Tibial nerve (tissue), 4 donors: ENCODE data around the gene JPH4. TPM values are rescaled to one million over a fixed set of nuclear protein-coding genes. Genes with fewer than 3 reads are reported as not detected.
A peak's percentile ranks its signal among the peaks of the same experiment; 100 is the strongest.

Source experiments
- DNase-seq, 2 donors: peaks; one replicate each; pipeline ENCODE4 v3.0.0-alpha.2; 2019; ENCODE audit warnings: low spot score in 2 of 2
- H3K27ac ChIP-seq, 4 donors: fragments of 200-600 bp; sonication (generic) in 3 of 4; one replicate each; pipeline ENCODE4 v1.5.1; 2017 to 2019; ENCODE audit warnings: mild to moderate bottlenecking in 1 of 4
- H3K27me3 ChIP-seq, 2 donors: fragments of 200-600 bp; sonication (generic) in 1 of 2; one replicate each; pipeline versions ENCODE4 v1.5.1 to v1.6.0; 2017 to 2019
- H3K36me3 ChIP-seq, 3 donors: fragments of 200-600 bp; sonication (generic); one replicate each; pipeline ENCODE4 v1.5.1; 2018 to 2019
- H3K4me1 ChIP-seq, 4 donors: fragments of 200-600 bp; sonication (generic) in 3 of 4; one replicate each; pipeline ENCODE4 v1.5.1; 2017 to 2019
- H3K4me3 ChIP-seq, 4 donors: fragments of 200-600 bp; sonication (generic) in 3 of 4; one replicate each; pipeline ENCODE4 v1.5.1; 2017 to 2019; ENCODE audit warnings: mild to moderate bottlenecking in 1 of 4, moderate library complexity in 1 of 4
- H3K9me3 ChIP-seq, 4 donors: fragments of 200-600 bp; sonication (generic) in 3 of 4; one replicate each; pipeline ENCODE4 v1.5.1; 2017 to 2019
- EP300 ChIP-seq, 2 donors: sonication (generic); formaldehyde crosslinking; IDR thresholded peaks; one replicate each; pipeline ENCODE4 v1.6.1; 2017; ENCODE audit warnings: antibody characterized with exemption in 2 of 2, mild to moderate bottlenecking in 1 of 2
- POLR2A ChIP-seq, 2 donors: fragments of 450-650 bp; IDR thresholded peaks; one replicate each; pipeline ENCODE4 v1.6.1; 2017; ENCODE audit warnings: antibody characterized with exemption in 2 of 2, mild to moderate bottlenecking in 2 of 2, moderate library complexity in 2 of 2
- WGBS, 2 donors: methylation state at CpG; one replicate each; pipeline ENCODE4 v1.1.5; 2018; 5-methylcytosine and 5-hydroxymethylcytosine counted together
- total RNA-seq, 4 donors: library from RNA; depleted of rRNA; stranded (reverse); fragments of >200 nt; gene quantifications; one replicate each; pipeline ENCODE4 v1.1.0, GENCODE V29; 2016
- TF ChIP-seq, protein P1 (sequence below), 5 experiments: fragments of 200-600 bp in 3 of 5; fragments of 450-650 bp in 2 of 5; sonication (generic) in 3 of 5; IDR thresholded peaks; one replicate each; pipeline ENCODE4 v1.5.1; 2016 to 2019; ENCODE audit warnings: antibody characterized with exemption in 5 of 5, mild to moderate bottlenecking in 3 of 5, moderate library complexity in 2 of 5

The JPH4 gene
- total RNA-seq, 4 donors from 2014 or later, result 1.2 to 2.9 (median 2.2) TPM

DNA sequence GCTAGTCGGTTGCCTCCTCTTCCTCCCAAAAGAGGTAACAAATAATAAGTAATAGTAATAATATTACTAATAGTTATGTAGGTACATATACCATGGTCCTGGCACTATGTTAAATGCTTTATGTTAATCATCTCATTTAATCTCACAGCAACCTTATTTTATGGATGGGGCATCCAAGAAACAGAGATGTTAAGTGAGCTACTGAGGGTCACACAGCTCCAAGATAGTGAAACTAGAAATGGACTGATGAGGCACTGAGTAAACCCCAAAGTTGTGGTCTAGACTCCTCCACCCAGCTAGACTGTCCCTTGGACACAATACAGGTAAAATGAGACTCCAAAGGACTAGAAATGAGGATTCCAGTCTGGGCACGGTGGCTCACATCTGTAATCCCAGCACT, 42.1 kb downstream of the JPH4 start:
- no peaks in the 10 kb centered on the region for H3K9me3 ChIP-seq
- no peak overlapping the region for H3K27ac ChIP-seq
- TF ChIP-seq, protein P1, sequence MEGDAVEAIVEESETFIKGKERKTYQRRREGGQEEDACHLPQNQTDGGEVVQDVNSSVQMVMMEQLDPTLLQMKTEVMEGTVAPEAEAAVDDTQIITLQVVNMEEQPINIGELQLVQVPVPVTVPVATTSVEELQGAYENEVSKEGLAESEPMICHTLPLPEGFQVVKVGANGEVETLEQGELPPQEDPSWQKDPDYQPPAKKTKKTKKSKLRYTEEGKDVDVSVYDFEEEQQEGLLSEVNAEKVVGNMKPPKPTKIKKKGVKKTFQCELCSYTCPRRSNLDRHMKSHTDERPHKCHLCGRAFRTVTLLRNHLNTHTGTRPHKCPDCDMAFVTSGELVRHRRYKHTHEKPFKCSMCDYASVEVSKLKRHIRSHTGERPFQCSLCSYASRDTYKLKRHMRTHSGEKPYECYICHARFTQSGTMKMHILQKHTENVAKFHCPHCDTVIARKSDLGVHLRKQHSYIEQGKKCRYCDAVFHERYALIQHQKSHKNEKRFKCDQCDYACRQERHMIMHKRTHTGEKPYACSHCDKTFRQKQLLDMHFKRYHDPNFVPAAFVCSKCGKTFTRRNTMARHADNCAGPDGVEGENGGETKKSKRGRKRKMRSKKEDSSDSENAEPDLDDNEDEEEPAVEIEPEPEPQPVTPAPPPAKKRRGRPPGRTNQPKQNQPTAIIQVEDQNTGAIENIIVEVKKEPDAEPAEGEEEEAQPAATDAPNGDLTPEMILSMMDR (IDR thresholded peaks at IDR 0.05), result no peak
- TF ChIP-seq EP300 (IDR thresholded peaks at IDR 0.05) (no peak), POLR2A (IDR thresholded peaks at IDR 0.05) (no peak)
- peaks cover 0 to 22% (median 0%) of the 10 kb centered on the region in 3 donors for H3K36me3 ChIP-seq
- DNase-seq, result no peak
- no peaks in the 10 kb centered on the region for H3K27me3 ChIP-seq
- H3K4me1 ChIP-seq, result peaks cover 0 to 15% (median 4%) of the 10 kb centered on the region in 4 donors
- H3K4me3 ChIP-seq, result no peak overlapping the region
- WGBS, 2 donors, result 91 to 94% methylated on average over 2 of the region's 2 CpGs

DNA sequence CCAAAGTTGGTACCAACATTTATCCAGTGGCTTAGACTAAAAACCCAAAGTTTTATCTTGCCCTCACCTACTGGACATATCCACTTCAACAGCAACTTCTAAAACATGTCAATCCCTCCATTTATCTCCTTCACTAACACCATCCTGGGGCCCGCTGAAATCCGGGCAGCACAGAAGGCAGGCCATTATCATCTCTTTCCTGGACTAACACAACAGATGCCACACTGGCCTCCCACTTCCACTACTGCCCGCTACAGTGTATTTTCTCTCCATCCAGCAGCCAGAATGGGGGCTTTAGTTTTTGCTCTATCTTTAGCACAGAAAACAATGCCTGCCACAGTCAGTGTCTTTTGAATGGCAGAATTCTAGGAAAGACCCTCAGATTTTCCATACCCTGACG, 42.6 kb downstream of the JPH4 start:
- peaks cover 0 to 21% (median 4%) of the 10 kb centered on the region in 4 donors for H3K4me1 ChIP-seq
- no peaks in the 10 kb centered on the region for H3K9me3 ChIP-seq
- H3K27me3 ChIP-seq, result no peaks in the 10 kb centered on the region
- TF ChIP-seq, protein P1 (IDR thresholded peaks at IDR 0.05), result no peak
- TF ChIP-seq EP300 (IDR thresholded peaks at IDR 0.05), result no peak
- no peak for TF ChIP-seq POLR2A (IDR thresholded peaks at IDR 0.05)
- no peak for DNase-seq
- no peak overlapping the region for H3K27ac ChIP-seq
- H3K36me3 ChIP-seq, result peaks cover 0 to 22% (median 0%) of the 10 kb centered on the region in 3 donors
- no peak overlapping the region for H3K4me3 ChIP-seq
- WGBS, 2 donors, result 69 to 74% methylated on average over 4 of the region's 4 CpGs

DNA sequence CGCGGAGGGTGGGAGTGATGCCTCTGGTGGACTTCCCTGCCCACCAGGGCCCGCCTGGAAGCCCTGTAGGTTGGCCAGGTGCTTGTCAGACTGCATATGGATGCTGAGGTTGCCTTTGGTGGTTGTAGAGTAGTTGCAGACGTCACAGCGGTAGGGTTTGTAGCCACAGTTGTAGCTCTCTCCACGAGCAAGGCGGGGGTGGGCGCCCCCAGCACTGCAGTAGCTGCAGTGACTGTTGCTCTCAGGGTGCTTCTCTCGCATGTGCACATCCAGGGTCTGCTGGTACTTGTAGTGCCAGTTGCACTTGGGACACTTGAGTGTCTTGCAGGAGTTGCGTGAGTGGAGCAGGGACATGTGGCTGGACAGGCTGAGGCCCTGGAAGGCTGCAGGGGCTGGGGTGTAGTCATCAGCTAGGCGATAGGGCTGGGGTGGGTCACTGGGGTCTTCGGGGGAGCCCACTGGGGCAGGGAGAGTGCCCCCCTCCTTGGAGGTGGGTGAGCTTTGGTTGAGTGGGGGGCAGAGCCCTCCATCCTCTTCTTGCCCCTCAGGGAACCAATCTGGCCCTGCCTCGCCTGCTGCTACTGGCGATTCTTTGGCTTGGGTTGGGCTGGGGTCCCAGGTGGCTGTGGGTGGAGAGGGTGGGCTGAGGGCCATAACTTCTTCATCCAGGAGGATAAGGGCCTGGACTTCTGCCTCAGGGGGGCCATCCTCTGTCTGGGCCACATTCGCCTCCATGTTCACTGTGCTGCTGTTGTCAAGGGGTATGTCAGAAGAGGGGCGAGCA, 44.7 kb downstream of the JPH4 start:
- Histone ChIP-seq H3K36me3 (peaks cover 0 to 22% (median 0%) of the 10 kb centered on the region in 3 donors), H3K9me3 (no peaks in the 10 kb centered on the region), H3K27ac (no peak overlapping the region), H3K4me3 (no peak overlapping the region), H3K27me3 (no peaks in the 10 kb centered on the region), H3K4me1 (peaks cover 0 to 31% (median 6%) of the 10 kb centered on the region in 4 donors)
- WGBS, 2 donors, result 89 to 98% methylated on average over 8 to 10 of the region's 16 CpGs
- no peak for DNase-seq
- TF ChIP-seq POLR2A (IDR thresholded peaks at IDR 0.05), result no peak
- TF ChIP-seq, protein P1 (IDR thresholded peaks at IDR 0.05), result no peak
- TF ChIP-seq EP300 (IDR thresholded peaks at IDR 0.05), result no peak

DNA sequence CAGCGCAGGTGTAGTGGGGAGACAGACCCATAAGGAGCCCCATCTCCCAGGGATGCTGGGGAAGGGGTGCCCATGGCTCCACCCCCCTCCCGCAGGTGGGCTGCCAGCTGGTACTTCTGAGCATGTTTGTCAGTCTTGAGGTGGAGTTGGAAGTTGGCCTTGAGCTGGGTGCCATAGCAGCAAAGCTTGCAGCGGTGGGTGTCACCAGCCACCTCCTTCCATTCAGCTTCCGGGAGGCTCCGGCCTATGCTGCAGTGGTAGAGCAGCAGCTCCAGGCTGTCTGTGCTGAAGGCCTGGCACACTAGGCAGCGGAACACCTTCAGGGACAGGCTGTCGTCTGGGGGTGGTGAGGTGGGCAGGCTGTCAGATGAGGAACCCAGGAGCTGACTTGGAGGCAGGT, 45.9 kb downstream of the JPH4 start:
- Histone ChIP-seq H3K27ac (no peak overlapping the region), H3K4me1 (peaks cover 0 to 35% (median 6%) of the 10 kb centered on the region in 4 donors), H3K36me3 (peaks cover 0 to 22% (median 0%) of the 10 kb centered on the region in 3 donors), H3K9me3 (no peaks in the 10 kb centered on the region), H3K27me3 (no peaks in the 10 kb centered on the region), H3K4me3 (no peak overlapping the region)
- no peak for TF ChIP-seq EP300 (IDR thresholded peaks at IDR 0.05)
- no peak for TF ChIP-seq POLR2A (IDR thresholded peaks at IDR 0.05)
- TF ChIP-seq, protein P1 (IDR thresholded peaks at IDR 0.05), result no peak
- WGBS, 2 donors, result 97 to 100% methylated on average over 4 to 7 of the region's 7 CpGs
- no peak for DNase-seq

DNA sequence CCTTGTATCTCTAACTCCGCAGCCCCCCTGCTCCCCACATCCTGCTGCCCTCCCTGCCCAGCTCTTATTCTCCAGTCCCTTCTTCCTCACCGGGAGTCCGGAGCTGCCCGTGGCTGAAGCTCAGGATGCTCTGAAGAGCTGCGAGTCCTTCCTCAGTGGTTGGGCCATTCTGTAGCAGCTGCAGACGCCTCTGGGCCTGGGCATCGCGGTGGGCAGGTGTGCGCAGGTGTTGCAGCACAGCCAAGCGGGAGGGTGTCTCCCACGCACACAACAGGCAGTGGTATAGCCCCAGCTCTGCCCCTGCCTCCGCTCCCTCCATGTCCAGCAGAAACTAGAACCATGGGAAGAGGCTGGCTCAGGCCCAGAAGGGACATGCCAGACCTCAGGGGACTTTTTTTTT, 47.2 kb downstream of the JPH4 start:
- H3K27me3 ChIP-seq, result no peaks in the 10 kb centered on the region
- H3K27ac ChIP-seq, result peak overlapping the region in 1 of 4 donors; percentile 71
- TF ChIP-seq EP300 (IDR thresholded peaks at IDR 0.05), result no peak
- TF ChIP-seq POLR2A (IDR thresholded peaks at IDR 0.05), result no peak
- TF ChIP-seq, protein P1 (IDR thresholded peaks at IDR 0.05), result no peak
- H3K4me1 ChIP-seq, result peaks cover 0 to 35% (median 6%) of the 10 kb centered on the region in 4 donors
- WGBS, 2 donors, result 87 to 89% methylated on average over 12 of the region's 12 CpGs
- peaks cover 0 to 35% (median 0%) of the 10 kb centered on the region in 3 donors for H3K36me3 ChIP-seq
- no peaks in the 10 kb centered on the region for H3K9me3 ChIP-seq
- DNase-seq, result no peak
- no peak overlapping the region for H3K4me3 ChIP-seq
